GM12875 (cell line): Measurements from ENCODE around the gene FRS2.

Experiments
- H3K4me3 ChIP-seq: one replicate; pipeline ENCODE4 v1.5.1; 2011; ENCODE audit warnings: low read depth, low read length, control low read depth
- TF ChIP-seq, protein P1 (sequence below): IDR thresholded peaks from 2 replicates; pipeline ENCODE4 v1.5.1; 2011; ENCODE audit warnings: low read depth, mild to moderate bottlenecking, control low read depth, inconsistent platforms, low read length, moderate library complexity, borderline replicate concordance; ENCODE audit not compliant: insufficient read depth

Gene FRS2

GRCh38 chr12:69511469-69512267 lies 41.5 kb downstream of the FRS2 start:
- H3K4me3 ChIP-seq, result no peak overlapping the region
- TF ChIP-seq, protein P1, sequence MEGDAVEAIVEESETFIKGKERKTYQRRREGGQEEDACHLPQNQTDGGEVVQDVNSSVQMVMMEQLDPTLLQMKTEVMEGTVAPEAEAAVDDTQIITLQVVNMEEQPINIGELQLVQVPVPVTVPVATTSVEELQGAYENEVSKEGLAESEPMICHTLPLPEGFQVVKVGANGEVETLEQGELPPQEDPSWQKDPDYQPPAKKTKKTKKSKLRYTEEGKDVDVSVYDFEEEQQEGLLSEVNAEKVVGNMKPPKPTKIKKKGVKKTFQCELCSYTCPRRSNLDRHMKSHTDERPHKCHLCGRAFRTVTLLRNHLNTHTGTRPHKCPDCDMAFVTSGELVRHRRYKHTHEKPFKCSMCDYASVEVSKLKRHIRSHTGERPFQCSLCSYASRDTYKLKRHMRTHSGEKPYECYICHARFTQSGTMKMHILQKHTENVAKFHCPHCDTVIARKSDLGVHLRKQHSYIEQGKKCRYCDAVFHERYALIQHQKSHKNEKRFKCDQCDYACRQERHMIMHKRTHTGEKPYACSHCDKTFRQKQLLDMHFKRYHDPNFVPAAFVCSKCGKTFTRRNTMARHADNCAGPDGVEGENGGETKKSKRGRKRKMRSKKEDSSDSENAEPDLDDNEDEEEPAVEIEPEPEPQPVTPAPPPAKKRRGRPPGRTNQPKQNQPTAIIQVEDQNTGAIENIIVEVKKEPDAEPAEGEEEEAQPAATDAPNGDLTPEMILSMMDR, result no peak

DNA sequence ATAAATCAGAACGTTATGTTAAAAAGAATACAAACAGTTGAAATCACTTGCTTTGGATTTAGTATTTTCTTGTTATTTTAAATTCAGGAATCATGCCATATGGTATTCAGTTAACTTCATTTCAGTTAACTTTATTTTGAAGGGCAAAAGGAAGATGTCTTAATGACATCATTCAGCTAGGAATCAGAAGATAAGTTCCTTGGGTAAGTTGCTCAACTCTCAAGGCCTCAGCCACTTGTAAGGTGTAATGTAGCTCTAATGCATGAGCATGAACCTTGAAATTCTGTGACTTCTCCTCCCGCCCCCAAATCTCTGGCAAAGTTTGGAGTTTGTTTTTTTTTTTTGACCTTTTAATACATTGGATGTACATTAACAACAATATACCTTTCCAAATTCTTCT lies 42.6 kb downstream of the FRS2 start:
- TF ChIP-seq, protein P1, result no peak
- no peak overlapping the region for H3K4me3 ChIP-seq

- H3K4me3 ChIP-seq, result no peak overlapping the region
Observed at GRCh38 chr12:69513297-69513696, 43.1 kb downstream of the FRS2 start.

DNA sequence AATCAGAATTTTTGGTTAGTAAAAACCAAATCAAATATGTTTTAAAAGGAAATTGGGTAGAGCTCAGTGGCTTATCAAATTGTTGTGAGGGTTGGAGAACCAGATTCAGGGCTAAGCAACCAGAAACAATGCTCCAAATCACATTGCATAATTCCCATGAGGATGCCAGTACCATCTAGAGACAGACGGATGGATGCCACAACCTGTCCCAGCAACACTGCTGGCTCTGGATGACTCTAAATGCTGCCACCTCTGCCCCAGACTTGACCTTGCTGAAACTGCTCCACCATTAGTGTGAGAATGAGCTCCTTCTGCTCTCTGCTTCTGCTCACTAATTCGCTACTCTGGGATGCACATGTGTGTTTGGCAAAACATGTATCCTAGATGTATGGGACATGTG lies 43.9 kb downstream of the FRS2 start:
- no peak overlapping the region for H3K4me3 ChIP-seq
- TF ChIP-seq, protein P1, result no peak

More at GRCh38 chr12:69513297-69513696, 43.1 kb downstream of the FRS2 start:
- TF ChIP-seq, protein P1, result no peak

DNA sequence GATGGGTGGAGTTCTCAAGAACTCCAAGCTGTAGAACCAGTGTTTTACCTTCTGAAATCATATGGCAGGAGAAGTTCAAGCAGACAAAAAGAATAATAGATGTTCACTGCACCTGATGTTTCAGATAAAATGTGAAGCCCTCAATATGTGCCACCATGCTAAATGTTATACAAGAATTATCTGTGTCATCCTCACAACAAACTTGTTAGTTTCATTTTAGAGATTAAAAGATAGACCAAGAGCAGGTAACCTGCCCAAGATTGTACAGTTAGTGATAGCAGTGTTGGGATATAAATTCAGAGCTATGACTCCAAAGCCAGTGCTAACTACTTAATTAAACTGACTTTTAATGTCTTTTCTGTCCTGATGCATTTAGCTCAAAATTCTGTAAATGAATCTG lies 44.7 kb downstream of the FRS2 start:
- no peak overlapping the region for H3K4me3 ChIP-seq
- TF ChIP-seq, protein P1, result no peak

GRCh38 chr12:69515394-69515930 lies 45.3 kb downstream of the FRS2 start:
- no peak overlapping the region for H3K4me3 ChIP-seq
- TF ChIP-seq, protein P1, result no peak

DNA sequence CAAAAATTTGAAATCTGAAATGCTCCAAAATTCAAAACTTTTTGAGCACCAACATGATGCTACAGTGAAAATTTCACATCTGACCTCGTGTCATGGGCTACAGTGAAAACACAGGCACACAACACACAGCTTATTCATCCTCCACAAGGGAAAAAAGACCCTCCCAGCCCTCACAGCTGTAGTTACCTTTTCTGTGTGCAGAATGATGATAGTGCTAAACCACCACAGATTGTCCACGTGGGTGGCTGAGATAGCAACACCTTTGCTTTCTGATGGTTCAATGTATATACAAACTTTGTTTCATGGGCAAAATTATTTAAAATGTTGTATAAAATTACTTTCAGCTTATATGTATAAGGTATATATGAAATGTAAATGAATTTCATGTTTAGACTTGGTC lies 46.8 kb downstream of the FRS2 start:
- H3K4me3 ChIP-seq, result no peak overlapping the region
- TF ChIP-seq, protein P1, result no peak
